GM23248 (cell line): ENCODE results near the gene PIP4K2C.

ENCODE experiments used
- EZH2 ChIP-seq: fragments of 200-600 bp; sonication (generic); IDR thresholded peaks from 2 replicates; pipeline ENCODE4 v1.6.1; 2018; ENCODE audit warnings: antibody characterized with exemption, mild to moderate bottlenecking; ENCODE audit not compliant: insufficient read depth, poor library complexity, severe bottlenecking
- EZH2phosphoT487 ChIP-seq: fragments of 200-600 bp; sonication (generic); IDR thresholded peaks from 2 replicates; pipeline ENCODE4 v1.6.1; 2018; ENCODE audit warnings: antibody characterized with exemption, moderate library complexity, mild to moderate bottlenecking, low read depth; ENCODE audit not compliant: insufficient read depth

DNA sequence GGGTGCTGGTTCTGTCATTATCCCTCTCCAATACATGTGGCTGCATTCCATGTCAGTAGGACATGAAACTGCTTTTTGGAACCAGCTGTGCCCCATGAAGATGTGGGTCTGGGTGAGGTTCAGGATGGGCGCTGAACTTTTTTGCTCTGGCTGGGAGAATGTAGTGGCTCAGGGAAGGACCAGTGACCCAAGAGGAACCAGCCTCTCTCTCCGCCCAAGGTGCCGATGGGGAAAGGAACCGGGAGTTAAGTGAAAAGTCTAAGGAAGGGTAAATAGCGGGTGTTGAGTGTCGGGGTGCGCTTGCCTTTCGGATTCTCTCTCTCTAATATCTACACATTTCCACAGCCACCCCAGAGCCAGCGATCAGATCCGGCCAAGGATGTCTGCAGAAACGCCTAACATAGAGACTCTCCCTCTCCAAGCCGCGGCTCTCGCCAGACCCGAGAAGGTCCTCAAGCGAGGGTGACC lies 28.0 kb downstream of the PIP4K2C start:
- no peak for TF ChIP-seq EZH2
- no peak for TF ChIP-seq EZH2phosphoT487
